GM21526 (cell line): ENCODE measurements around the gene PRKCH.
"Not testable (repeated sequence)": the region's sequence is repeated elsewhere in the genome, so short reads cannot be mapped to it uniquely, and the experiment has no call there.

ENCODE experiments used
- ATAC-seq: cut with Tn5 transposase; IDR thresholded peaks from one replicate; pipeline ENCODE4 v1.9.1; 2021; ENCODE audit warnings: moderate library complexity; ENCODE audit not compliant: unreplicated experiment, low FRiP score

The PRKCH gene

GRCh38 chr14:61387076-61387475 is 65.7 kb downstream of the PRKCH start:
- ATAC-seq: no peak

- ATAC-seq: peak; percentile 84
Measured at GRCh38 chr14:61388173-61388975, 67.0 kb downstream of the PRKCH start.

GRCh38 chr14:61388976-61389576 is 67.7 kb downstream of the PRKCH start:
- no peak for ATAC-seq

- ATAC-seq: no peak
Measured at GRCh38 chr14:61391119-61391518, 69.7 kb downstream of the PRKCH start.

GRCh38 chr14:61392297-61392696 is 70.9 kb downstream of the PRKCH start:
- no peak for ATAC-seq

- no peak for ATAC-seq
Measured at GRCh38 chr14:61394542-61394941, 73.2 kb downstream of the PRKCH start.

- no peak for ATAC-seq
Measured at GRCh38 chr14:61395115-61395725, 73.8 kb downstream of the PRKCH start.

- ATAC-seq: no peak
Measured at GRCh38 chr14:61396279-61396678, 74.9 kb downstream of the PRKCH start.

GRCh38 chr14:61396694-61397093 is 75.3 kb downstream of the PRKCH start:
- ATAC-seq: no peak

- ATAC-seq: no peak
Measured at GRCh38 chr14:61397615-61398014, 76.2 kb downstream of the PRKCH start.

- no peak for ATAC-seq
Measured at GRCh38 chr14:61398221-61398620, 76.8 kb downstream of the PRKCH start.

- ATAC-seq: no peak
Measured at GRCh38 chr14:61399365-61399764, 78.0 kb downstream of the PRKCH start.

GRCh38 chr14:61401461-61401860 is 80.1 kb downstream of the PRKCH start:
- ATAC-seq: no peak

GRCh38 chr14:61403411-61403810 is 82.0 kb downstream of the PRKCH start:
- ATAC-seq: no peak

GRCh38 chr14:61404637-61405036 is 83.3 kb downstream of the PRKCH start:
- ATAC-seq: no peak

- ATAC-seq: no peak
Measured at GRCh38 chr14:61406198-61406597, 84.8 kb downstream of the PRKCH start.

- ATAC-seq: no peak
Measured at GRCh38 chr14:61406675-61407074, 85.3 kb downstream of the PRKCH start.

GRCh38 chr14:61408498-61408897 is 87.1 kb downstream of the PRKCH start:
- no peak for ATAC-seq

- ATAC-seq: no peak
Measured at GRCh38 chr14:61409782-61410181, 88.4 kb downstream of the PRKCH start.

GRCh38 chr14:61415934-61416333 is 94.6 kb downstream of the PRKCH start:
- ATAC-seq: not testable (repeated sequence)

GRCh38 chr14:61416591-61416990 is 95.2 kb downstream of the PRKCH start:
- ATAC-seq: no peak

- ATAC-seq: no peak
Measured at GRCh38 chr14:61417141-61417540, 95.8 kb downstream of the PRKCH start.
